HG03196 (cell line): ENCODE results near the gene ZNF585A.

Experiments used
- ATAC-seq: cut with Tn5 transposase; IDR thresholded peaks from one replicate; pipeline ENCODE4 v1.9.1; 2021; ENCODE audit not compliant: unreplicated experiment

ZNF585A gene

GRCh38 chr19:37095859-37096258, 76.6 kb downstream of the ZNF585A start:
- no peak for ATAC-seq
